Measurements from ENCODE around the gene RSPRY1. TPM values are rescaled to one million over a fixed set of nuclear protein-coding genes. Genes with fewer than 3 reads are reported as not detected.

RSPRY1 gene
- total and polyA plus RNA-seq, 2 of the 4 experiments (the other 2 are of a cell fraction): 25.2 to 62.2 TPM

DNA sequence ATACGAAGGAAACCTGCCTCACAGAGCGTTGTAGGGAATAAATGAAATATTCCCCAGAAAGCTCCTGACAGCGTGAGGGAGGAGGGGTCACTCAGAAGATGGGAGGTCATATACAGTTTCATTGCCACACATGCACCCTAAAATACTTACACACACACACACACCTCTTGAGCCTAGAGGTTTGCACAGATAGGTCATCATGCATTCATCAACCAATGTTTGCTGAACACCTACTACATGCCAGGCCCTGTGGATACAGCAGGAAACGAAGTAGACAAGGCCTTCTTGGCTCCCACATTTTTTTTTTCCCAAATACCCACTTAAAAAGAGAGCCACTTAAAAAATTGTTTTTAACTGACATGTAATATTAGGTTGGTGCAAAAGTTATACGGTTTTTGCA, 99.2 kb downstream of the RSPRY1 start:
- ATAC-seq (ENCODE audit: low read depth): no peak
- intact Hi-C loops (cut with micrococcal nuclease): no loop called here
- H3K9ac ChIP-seq (ENCODE audit: low read depth, low read length): no peak overlapping the region

More for the DNA sequence above, 99.2 kb downstream of the RSPRY1 start:
- Histone ChIP-seq H2BK15ac (ENCODE audit: low read depth, low read length) (no peak overlapping the region), H2BK5ac (ENCODE audit: low read depth, low read length, poor library complexity, severe bottlenecking) (no peak overlapping the region), H3K79me1 (ENCODE audit: low read depth in 1 of 2, low read length in 2 of 2) (no peaks in the 10 kb centered on the region), H3K9me3 (ENCODE audit: control insufficient read depth, insufficient read depth, low read length) (no peaks in the 10 kb centered on the region), H2AK9ac (replicated peaks; ENCODE audit: low read depth, low read length, poor library complexity) (no peak overlapping the region), H3K4me3 (ENCODE audit: insufficient read depth, low read depth, low read length) (no peak overlapping the region), H2AFZ (replicated peaks; ENCODE audit: low read length, poor library complexity) (no peak overlapping the region), H2AK5ac (ENCODE audit: low read depth, low read length) (no peak overlapping the region), H4K8ac (ENCODE audit: low read depth in 2 of 2, low read length in 2 of 2) (no peak overlapping the region), H3K27me3 (ENCODE audit: control insufficient read depth, insufficient read depth, low read length) (peaks cover 48% of the 10 kb centered on the region), H3K36me3 (ENCODE audit: control insufficient read depth, insufficient read depth, low read length) (no peaks in the 10 kb centered on the region), H4K5ac (ENCODE audit: low read depth, low read length) (no peak overlapping the region), H4K91ac (ENCODE audit: insufficient read depth, low read depth, low read length) (no peak overlapping the region), H3K9me1 (ENCODE audit: insufficient read depth, low read length) (no peaks in the 10 kb centered on the region), H3K27ac (ENCODE audit: insufficient read depth, low read length) (no peak overlapping the region), H3K4ac (ENCODE audit: low read depth, low read length) (no peak overlapping the region), H3K23ac (ENCODE audit: low read depth, low read length) (no peak overlapping the region), H3K18ac (ENCODE audit: low read depth, low read length) (no peak overlapping the region), H2BK20ac (ENCODE audit: low read depth, low read length) (no peak overlapping the region), H3K4me1 (ENCODE audit: control insufficient read depth, insufficient read depth, low read length) (peaks cover 4% of the 10 kb centered on the region; the same call in 1 of the 2 replicates), H2BK120ac (ENCODE audit: low read depth, low read length) (no peak overlapping the region), H4K20me1 (ENCODE audit: insufficient read depth, low read length) (peaks cover 3% of the 10 kb centered on the region; the same call in 1 of the 2 replicates), H3K14ac (replicated peaks; ENCODE audit: low read depth, low read length) (no peak overlapping the region), H3K4me2 (ENCODE audit: low read depth, low read length) (no peak overlapping the region), H3K56ac (ENCODE audit: extremely low read depth, insufficient read depth, low read length) (no peak overlapping the region)
- ChIA-PET CTCF (no interaction called here), POLR2A (ENCODE audit: unreplicated experiment) (no interaction called here)
- no CpG with 5 or more reads among the region's 5 CpGs for WGBS, 2 experiments (ENCODE audit: extremely low coverage in 2 of 2, insufficient read length in 1 of 2)
- in situ Hi-C loops (cut with MboI; ENCODE audit: low sequenced_read_pairs) (no loop called here), dilution Hi-C loops (cut with HindIII; ENCODE audit: low sequenced_read_pairs, unreplicated experiment) (no loop called here)
- BruUV-seq (replicated peaks): no TSS peak
- TF ChIP-seq, protein P1, sequence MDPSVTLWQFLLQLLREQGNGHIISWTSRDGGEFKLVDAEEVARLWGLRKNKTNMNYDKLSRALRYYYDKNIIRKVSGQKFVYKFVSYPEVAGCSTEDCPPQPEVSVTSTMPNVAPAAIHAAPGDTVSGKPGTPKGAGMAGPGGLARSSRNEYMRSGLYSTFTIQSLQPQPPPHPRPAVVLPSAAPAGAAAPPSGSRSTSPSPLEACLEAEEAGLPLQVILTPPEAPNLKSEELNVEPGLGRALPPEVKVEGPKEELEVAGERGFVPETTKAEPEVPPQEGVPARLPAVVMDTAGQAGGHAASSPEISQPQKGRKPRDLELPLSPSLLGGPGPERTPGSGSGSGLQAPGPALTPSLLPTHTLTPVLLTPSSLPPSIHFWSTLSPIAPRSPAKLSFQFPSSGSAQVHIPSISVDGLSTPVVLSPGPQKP (IDR thresholded peaks at IDR 0.05; ENCODE audit: borderline replicate concordance, low read depth, low read length): no peak
- TF ChIP-seq FOS (IDR thresholded peaks at IDR 0.05; ENCODE audit: low read depth, low read length): no peak
- TF ChIP-seq, protein P2, sequence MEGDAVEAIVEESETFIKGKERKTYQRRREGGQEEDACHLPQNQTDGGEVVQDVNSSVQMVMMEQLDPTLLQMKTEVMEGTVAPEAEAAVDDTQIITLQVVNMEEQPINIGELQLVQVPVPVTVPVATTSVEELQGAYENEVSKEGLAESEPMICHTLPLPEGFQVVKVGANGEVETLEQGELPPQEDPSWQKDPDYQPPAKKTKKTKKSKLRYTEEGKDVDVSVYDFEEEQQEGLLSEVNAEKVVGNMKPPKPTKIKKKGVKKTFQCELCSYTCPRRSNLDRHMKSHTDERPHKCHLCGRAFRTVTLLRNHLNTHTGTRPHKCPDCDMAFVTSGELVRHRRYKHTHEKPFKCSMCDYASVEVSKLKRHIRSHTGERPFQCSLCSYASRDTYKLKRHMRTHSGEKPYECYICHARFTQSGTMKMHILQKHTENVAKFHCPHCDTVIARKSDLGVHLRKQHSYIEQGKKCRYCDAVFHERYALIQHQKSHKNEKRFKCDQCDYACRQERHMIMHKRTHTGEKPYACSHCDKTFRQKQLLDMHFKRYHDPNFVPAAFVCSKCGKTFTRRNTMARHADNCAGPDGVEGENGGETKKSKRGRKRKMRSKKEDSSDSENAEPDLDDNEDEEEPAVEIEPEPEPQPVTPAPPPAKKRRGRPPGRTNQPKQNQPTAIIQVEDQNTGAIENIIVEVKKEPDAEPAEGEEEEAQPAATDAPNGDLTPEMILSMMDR (conservative IDR thresholded peaks at IDR 0.05; ENCODE audit: low read depth, low read length): no peak
- TF ChIP-seq SMC3 (IDR thresholded peaks at IDR 0.05; ENCODE audit: low read depth, low read length): no peak
- TF ChIP-seq MAZ (IDR thresholded peaks at IDR 0.05; ENCODE audit: borderline replicate concordance, low read depth, low read length): no peak
- no peak for TF ChIP-seq CEBPB (IDR thresholded peaks at IDR 0.05; ENCODE audit: low read depth, low read length)
- TF ChIP-seq, protein P3, sequence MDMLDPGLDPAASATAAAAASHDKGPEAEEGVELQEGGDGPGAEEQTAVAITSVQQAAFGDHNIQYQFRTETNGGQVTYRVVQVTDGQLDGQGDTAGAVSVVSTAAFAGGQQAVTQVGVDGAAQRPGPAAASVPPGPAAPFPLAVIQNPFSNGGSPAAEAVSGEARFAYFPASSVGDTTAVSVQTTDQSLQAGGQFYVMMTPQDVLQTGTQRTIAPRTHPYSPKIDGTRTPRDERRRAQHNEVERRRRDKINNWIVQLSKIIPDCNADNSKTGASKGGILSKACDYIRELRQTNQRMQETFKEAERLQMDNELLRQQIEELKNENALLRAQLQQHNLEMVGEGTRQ (IDR thresholded peaks at IDR 0.05; ENCODE audit: low read depth, low read length): no peak
- no peak for TF ChIP-seq CHD1 (IDR thresholded peaks at IDR 0.05; ENCODE audit: low read depth, low read length)
- no peak for TF ChIP-seq BHLHE40 (IDR thresholded peaks at IDR 0.05; ENCODE audit: low read depth, low read length)
- no peak for DNase-seq
